NCI-H82 (cell line): ENCODE results near the gene EYS.
"Not testable (repeated sequence)": the region's sequence is repeated elsewhere in the genome, so short reads cannot be mapped to it uniquely, and the experiment has no call there.

Experiments used
- DNase-seq: peaks from one replicate; lab custom pipeline; 2025; lab: John Stamatoyannopoulos, UW

EYS gene

DNA sequence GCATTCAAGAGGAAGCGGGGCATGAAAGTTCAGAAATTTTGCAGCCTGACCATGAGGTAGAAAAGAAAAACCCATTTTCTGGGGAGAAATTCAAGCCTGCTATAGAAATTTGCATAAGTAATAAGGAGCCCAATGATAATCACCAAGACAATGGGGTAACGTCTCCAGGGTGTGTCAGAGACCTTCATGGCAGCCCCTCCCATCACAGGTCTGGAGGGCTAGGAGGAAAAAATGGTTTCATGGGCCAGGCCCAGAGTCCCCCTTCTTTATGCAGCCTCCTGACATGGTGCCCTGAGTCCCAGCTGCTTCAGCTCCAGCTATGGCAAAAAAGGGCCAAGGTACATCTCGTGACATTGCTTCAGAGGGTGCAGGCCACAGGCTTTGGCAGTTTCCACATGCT, 618.5 kb downstream of the EYS start:
- no peak for DNase-seq

GRCh38 chr6:65081756-65082155, 625.3 kb downstream of the EYS start:
- no peak for DNase-seq

DNA sequence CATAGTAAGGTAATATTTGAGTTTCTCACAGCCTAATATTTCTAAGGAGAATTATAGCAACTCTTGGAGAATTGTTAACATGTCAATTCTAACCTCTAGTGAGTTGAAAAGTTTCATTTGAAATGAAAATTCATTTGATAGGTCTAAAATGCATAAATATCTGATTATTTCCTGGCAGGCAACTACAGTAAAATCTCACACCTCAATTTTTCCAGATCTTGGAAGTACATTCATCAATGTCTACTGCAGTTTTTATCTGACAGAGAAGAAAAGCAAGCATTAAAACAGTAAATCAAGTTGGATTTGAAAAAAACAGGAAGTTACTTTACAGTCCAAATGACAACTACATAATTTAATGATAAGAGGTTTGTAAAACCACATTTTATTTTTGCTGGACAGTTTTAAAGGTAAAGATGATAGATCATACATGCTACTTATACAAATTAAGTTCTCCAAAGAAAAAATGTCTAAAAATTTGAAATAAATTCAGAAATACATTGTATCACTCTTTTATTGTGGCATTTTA, 631.3 kb downstream of the EYS start:
- DNase-seq = no peak

DNA sequence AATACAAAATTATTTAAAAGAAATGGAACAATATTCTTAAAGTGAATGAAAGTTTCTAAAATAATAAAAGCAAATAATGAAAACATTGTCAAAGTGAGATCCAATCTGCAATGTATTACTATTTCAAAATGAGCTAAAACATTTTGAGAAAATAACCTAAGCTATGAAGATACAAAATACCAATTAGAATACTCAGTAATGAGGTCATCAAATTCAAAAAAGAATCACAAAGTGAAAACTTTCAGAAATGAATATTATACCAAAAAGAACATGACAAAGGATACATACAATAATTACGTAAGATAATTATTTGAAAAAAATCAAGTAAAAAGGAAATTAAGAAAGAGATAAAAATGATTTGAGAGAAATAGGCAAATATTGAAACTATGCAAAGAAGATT, 634.5 kb downstream of the EYS start:
- no peak for DNase-seq

DNA sequence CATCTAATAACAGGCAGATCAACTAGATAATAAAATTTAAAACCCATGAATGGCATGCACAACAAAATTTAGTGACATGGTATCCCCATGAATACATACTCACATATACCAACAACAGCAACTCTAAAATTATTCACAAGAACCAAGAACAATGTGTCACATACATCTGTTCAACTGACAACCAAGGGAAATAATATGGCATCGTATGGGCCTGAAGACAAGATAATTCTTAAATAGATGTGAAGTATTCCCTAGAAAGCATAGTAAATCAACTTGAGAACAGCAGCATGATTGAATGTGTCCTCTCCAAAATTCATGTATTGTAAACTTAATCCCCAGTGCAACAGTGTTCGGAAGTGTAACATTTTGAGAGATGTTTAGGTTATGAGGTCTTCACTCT, 635.5 kb downstream of the EYS start:
- DNase-seq = no peak

DNA sequence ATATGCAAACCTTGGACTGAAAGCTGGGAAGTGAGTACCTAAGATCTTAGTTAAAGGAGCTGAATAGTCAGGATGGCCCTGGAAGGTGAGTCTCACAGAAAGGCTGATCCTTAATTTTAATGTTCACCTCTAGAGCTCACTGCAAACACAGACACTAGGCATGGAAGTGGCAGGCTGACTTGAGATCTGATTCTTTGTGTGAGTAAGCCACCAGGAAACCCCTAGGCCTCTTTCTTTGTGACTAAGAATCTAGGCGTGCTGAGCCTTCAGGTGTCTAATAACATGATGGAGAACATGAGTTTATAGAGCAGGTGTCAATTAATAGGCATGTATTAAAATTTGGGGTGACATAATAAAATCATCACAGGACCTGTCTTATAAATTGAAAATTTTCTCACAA, 642.2 kb downstream of the EYS start:
- no peak for DNase-seq

DNA sequence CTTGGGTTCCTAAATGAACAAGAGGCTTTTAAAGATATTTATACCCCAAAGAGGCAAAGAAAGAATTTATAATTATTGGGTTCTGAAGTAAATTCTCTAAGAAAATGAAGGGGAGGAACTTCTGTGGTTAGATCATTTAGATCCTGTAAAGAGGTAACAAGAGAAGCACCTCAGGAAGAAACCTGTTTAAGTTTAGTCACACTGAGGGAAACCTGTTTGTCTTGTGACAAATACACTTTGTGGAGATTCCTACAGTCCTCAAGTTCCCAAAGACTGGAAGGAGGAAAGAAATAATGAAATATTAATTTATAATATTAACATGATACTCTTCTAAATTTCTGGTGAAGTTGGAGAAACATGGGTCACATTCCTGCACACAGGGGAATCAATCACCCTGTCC, 647.5 kb downstream of the EYS start:
- DNase-seq = no peak

DNA sequence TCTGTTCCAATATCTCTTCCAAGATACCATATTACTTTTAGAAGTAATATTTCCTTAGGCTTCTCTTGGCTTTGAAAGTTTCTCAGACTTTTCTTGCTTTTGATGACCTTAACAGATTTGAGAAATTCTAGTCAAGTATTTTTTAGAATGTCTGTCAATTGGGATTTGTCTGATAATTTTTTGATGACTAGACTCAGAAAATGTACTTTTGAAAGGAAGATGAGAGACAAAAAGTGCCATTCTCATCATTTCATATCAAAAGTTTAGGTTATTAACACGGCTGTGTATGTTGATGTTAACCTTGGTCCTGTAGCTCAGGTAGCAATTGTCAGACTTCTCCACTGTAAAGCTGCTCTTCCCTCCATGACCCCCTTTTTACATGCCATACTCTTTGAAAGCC, 651.5 kb downstream of the EYS start:
- DNase-seq = no peak

- no peak for DNase-seq
These were observed 654.4 kb downstream of the EYS start for GRCh38 chr6:65052626-65053025.

DNA sequence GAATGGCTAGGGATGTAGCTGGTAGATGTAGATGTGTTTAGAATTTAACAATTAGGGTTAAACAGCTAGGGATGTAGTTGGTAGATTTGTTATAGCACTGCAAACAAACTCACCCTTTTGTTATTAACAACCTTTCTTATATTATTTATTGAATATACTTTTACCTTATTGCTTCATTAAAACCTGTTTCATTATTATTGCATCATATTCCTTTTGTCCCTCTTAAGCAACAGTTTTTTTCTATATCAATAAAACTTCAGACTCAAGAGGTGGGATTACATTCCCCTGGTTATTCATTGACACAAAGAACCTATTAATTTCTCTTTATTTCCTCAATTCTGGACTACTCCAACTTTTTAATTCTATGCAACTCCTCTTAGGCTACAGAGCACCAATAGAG, 661.2 kb downstream of the EYS start:
- no peak for DNase-seq

DNA sequence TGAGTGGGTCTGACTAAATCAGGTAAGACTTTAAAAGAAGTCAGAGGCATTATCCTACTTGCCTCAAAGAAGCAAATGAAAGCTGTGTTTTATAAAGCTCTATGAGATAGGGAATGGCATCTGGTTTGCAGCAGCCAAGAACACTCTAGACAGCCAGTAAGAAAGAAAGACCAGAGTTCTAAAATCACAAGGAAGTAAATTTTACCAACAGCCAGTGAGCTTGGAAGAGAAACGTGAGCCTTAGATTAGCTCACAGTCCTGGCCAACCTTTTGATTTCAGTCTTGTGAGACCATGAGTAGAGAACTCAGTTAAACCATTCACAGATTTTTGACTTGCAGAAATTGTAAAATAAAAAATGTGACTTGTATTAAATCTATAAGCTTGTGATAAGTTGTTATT, 693.0 kb downstream of the EYS start:
- no peak for DNase-seq

- DNase-seq = no peak
These were observed 700.2 kb downstream of the EYS start for GRCh38 chr6:65006788-65007187.

GRCh38 chr6:65004283-65004682, 702.7 kb downstream of the EYS start:
- no peak for DNase-seq

DNA sequence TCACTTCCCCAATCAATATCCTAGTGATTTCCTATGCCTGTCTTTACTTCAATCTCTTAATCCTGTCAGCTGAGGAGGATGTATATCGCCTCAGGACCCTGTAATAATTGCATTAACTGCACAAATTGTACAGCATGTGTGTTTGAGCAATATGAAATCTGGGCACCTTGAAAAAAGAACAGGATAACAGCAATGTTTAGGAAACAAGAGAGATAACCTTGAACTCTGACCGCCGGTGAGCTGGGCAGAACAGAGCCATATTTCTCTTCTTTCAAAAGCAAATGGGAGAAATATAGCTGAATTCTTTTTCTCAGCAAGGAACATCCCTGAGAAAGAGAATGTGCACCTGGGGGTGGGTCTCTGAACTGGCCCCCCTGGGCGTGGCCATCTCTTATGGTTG, 704.1 kb downstream of the EYS start:
- not testable (repeated sequence) for DNase-seq

GRCh38 chr6:65000815-65001214, 706.2 kb downstream of the EYS start:
- DNase-seq = no peak

DNA sequence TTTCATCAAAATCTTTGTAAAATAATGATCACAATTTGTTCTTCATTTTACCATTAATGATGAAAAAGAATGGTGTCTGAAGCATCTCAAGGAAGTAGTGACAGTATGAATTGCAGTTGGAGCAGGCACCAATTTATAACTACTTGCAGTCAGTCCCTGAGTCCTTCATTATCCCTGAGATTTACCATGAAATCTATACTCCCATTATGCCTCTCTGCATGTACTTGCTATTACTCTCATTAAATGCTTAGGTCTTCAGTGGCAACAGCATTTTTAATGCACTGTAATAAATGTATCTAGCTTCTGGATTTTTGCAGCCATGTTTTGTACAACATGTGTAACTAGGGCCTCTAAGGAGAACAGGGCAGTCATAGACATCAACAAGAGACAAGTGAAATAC, 708.8 kb downstream of the EYS start:
- no peak for DNase-seq

- DNase-seq = no peak
These were observed 710.7 kb downstream of the EYS start for GRCh38 chr6:64996301-64996700.

GRCh38 chr6:64990652-64991304, 716.2 kb downstream of the EYS start:
- no peak for DNase-seq

GRCh38 chr6:64988148-64988547, 718.9 kb downstream of the EYS start:
- no peak for DNase-seq

- DNase-seq = no peak
These were observed 720.0 kb downstream of the EYS start for GRCh38 chr6:64987066-64987465.

DNA sequence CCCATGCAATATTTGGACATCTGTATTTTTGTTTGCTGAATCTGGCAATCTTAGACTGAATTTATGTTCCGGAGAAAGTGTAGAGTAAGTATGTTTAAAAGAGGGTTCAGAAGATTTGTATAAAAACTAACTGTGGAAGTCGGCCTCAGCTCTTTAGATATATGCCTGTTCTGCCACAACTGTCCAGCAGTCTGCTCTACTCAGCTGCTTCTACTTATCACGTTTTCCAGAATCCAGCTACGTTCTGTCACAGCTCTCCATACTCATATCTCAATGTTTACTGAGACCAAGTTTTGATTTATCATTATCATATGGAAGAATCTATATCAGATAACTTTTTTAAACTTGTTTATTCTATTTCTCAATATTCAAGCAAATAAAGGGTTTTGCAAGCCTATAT, 721.3 kb downstream of the EYS start:
- DNase-seq = no peak

- no peak for DNase-seq
These were observed 722.1 kb downstream of the EYS start for GRCh38 chr6:64984948-64985347.

GRCh38 chr6:64983089-64983488, 723.9 kb downstream of the EYS start:
- no peak for DNase-seq

GRCh38 chr6:64973142-64973541, 733.9 kb downstream of the EYS start:
- no peak for DNase-seq
